CD4-positive, CD25-positive, alpha-beta regulatory T cell (primary cell): ENCODE data around the gene CDK2AP2. TPM values are rescaled to one million over a fixed set of nuclear protein-coding genes. Genes with fewer than 3 reads are reported as not detected.
A peak's percentile ranks its signal among the peaks of the same experiment; 100 is the strongest.
"Not testable (repeated sequence)": the region's sequence is repeated elsewhere in the genome, so short reads cannot be mapped to it uniquely, and the experiment has no call there.

Experiments used
- ATAC-seq, 2 donors: fragments of 150-1000 bp; cut with Tn5 transposase; one replicate each; pipeline ENCODE4 v1.10.0; 2021; ENCODE audit warnings: low read depth in 2 of 2, moderate number of reproducible peaks in 2 of 2, moderate library complexity in 1 of 2
- DNase-seq, 3 donors: peaks; one replicate each; pipeline versions ENCODE4 v3.0.0 to v3.0.0-alpha.2; 2012 to 2022; ENCODE audit warnings: mixed read lengths in 1 of 3
- H3K27ac ChIP-seq: one replicate; pipeline ENCODE4 v1.7.0; 2013; ENCODE audit warnings: mild to moderate bottlenecking, low read length; ENCODE audit not compliant: insufficient read depth, poor library complexity, severe bottlenecking
- H3K27me3 ChIP-seq: one replicate; pipeline ENCODE4 v1.7.0; 2013; ENCODE audit warnings: low read length; ENCODE audit not compliant: control insufficient read depth, insufficient read depth
- H3K36me3 ChIP-seq: one replicate; pipeline ENCODE4 v1.7.0; 2013; ENCODE audit warnings: mild to moderate bottlenecking, low read length, moderate library complexity; ENCODE audit not compliant: control insufficient read depth, insufficient read depth
- H3K4me1 ChIP-seq: 2 replicates; pipeline ENCODE4 v1.7.0; 2013; ENCODE audit warnings: mild to moderate bottlenecking, low read length; ENCODE audit not compliant: insufficient read depth, control insufficient read depth, poor library complexity, severe bottlenecking
- H3K4me3 ChIP-seq: one replicate; pipeline ENCODE4 v1.7.0; 2013; ENCODE audit warnings: low read depth, mild to moderate bottlenecking, low read length, moderate library complexity
- H3K9me3 ChIP-seq, 2 experiments: 1 replicate in 1 of 2; 2 replicates in 1 of 2; pipeline ENCODE4 v1.7.0; 2013; ENCODE audit warnings: low read length in 2 of 2, mild to moderate bottlenecking in 1 of 2, moderate library complexity in 1 of 2; ENCODE audit not compliant: control insufficient read depth in 2 of 2
- H3K27ac Mint-ChIP-seq, 3 donors: one replicate each; pipeline ENCODE4 v1.8.0; 2020 to 2022; ENCODE audit warnings: mild to moderate bottlenecking in 3 of 3, mixed read lengths in 3 of 3, moderate library complexity in 2 of 3
- H3K27me3 Mint-ChIP-seq: one replicate; pipeline ENCODE4 v1.8.0; 2022; ENCODE audit warnings: mild to moderate bottlenecking, mixed read lengths
- H3K36me3 Mint-ChIP-seq: one replicate; pipeline ENCODE4 v1.8.0; 2020; ENCODE audit warnings: mixed read lengths
- H3K4me1 Mint-ChIP-seq, 4 donors: one replicate each; pipeline ENCODE4 v1.8.0; 2020 to 2022; ENCODE audit warnings: mixed read lengths in 4 of 4, mild to moderate bottlenecking in 1 of 4
- H3K4me3 Mint-ChIP-seq, 4 donors: one replicate each; pipeline ENCODE4 v1.8.0; 2020 to 2022; ENCODE audit warnings: mild to moderate bottlenecking in 4 of 4, mixed read lengths in 4 of 4, moderate library complexity in 3 of 4
- H3K9me3 Mint-ChIP-seq, 7 donors: one replicate each; pipeline ENCODE4 v1.8.0; 2020 to 2022; ENCODE audit warnings: mixed read lengths in 7 of 7, mild to moderate bottlenecking in 3 of 7, moderate library complexity in 2 of 7
- polyA plus RNA-seq, 4 donors: library from polyadenylated mRNA; unstranded; fragments of 300-500 nt; fragmentation: Illumina TruSeq; gene quantifications; one replicate each; pipeline ENCODE4 v1.2.3, GENCODE V29; 2021
- total RNA-seq: library from RNA; stranded (reverse); gene quantifications from one replicate; pipeline ENCODE4 v1.2.3, GENCODE V29; 2022

The CDK2AP2 gene
- total and polyA plus RNA-seq, 5 donors from 2014 or later, result 38.5 to 135 (median 122) TPM

- Histone ChIP-seq H3K4me3 (no peak overlapping the region), H3K4me1 (no peaks in the 10 kb centered on the region), H3K27me3 (peaks cover 6% of the 10 kb centered on the region), H3K27ac (no peak overlapping the region), H3K9me3 (no peaks in the 10 kb centered on the region), H3K36me3 (no peaks in the 10 kb centered on the region)
- no peak for DNase-seq
- peaks cover 0 to 3% (median 0%) of the 10 kb centered on the region in 4 donors for H3K4me1 Mint-ChIP-seq
- H3K36me3 Mint-ChIP-seq, result no peaks in the 10 kb centered on the region
- H3K27me3 Mint-ChIP-seq, result peaks cover 19% of the 10 kb centered on the region
- no peaks in the 10 kb centered on the region for H3K9me3 Mint-ChIP-seq
- H3K4me3 Mint-ChIP-seq, result no peak overlapping the region
- H3K27ac Mint-ChIP-seq, result no peak overlapping the region
- ATAC-seq, result no peak
These were observed 10.0 kb upstream of the CDK2AP2 start for GRCh38 chr11:67517784-67518552.

- no peak for ATAC-seq
- H3K36me3 Mint-ChIP-seq, result no peaks in the 10 kb centered on the region
- no peaks in the 10 kb centered on the region for H3K36me3 ChIP-seq
- H3K27ac ChIP-seq, result no peak overlapping the region
- H3K9me3 Mint-ChIP-seq, result no peaks in the 10 kb centered on the region
- no peak overlapping the region for H3K27ac Mint-ChIP-seq
- peaks cover 0 to 3% (median 0%) of the 10 kb centered on the region in 4 donors for H3K4me1 Mint-ChIP-seq
- peaks cover 9% of the 10 kb centered on the region for H3K27me3 ChIP-seq
- H3K4me1 ChIP-seq, result no peaks in the 10 kb centered on the region
- no peak overlapping the region for H3K4me3 ChIP-seq
- no peak overlapping the region for H3K4me3 Mint-ChIP-seq
- DNase-seq, result no peak
- H3K27me3 Mint-ChIP-seq, result peaks cover 19% of the 10 kb centered on the region
- H3K9me3 ChIP-seq, result no peaks in the 10 kb centered on the region
These were observed 8.8 kb upstream of the CDK2AP2 start for GRCh38 chr11:67516806-67517205.

GRCh38 chr11:67514116-67514515, 6.2 kb upstream of the CDK2AP2 start:
- DNase-seq (no peak), ATAC-seq (no peak)
- Histone ChIP-seq H3K4me3 (no peak overlapping the region), H3K9me3 (no peaks in the 10 kb centered on the region), H3K27me3 (peaks cover 14% of the 10 kb centered on the region), H3K27ac (no peak overlapping the region), H3K36me3 (no peaks in the 10 kb centered on the region), H3K4me1 (peaks cover under 1% of the 10 kb centered on the region)
- Mint-ChIP-seq H3K9me3 (no peaks in the 10 kb centered on the region), H3K4me1 (peaks cover 0 to 4% (median 2%) of the 10 kb centered on the region in 4 donors), H3K4me3 (peak overlapping the region in 1 of 4 donors; percentile 42), H3K36me3 (no peaks in the 10 kb centered on the region), H3K27ac (no peak overlapping the region), H3K27me3 (peaks cover 34% of the 10 kb centered on the region)

- H3K27me3 Mint-ChIP-seq, result peaks cover 36% of the 10 kb centered on the region
- H3K9me3 ChIP-seq, H3K36me3 ChIP-seq, H3K36me3 Mint-ChIP-seq, DNase-seq, H3K9me3 Mint-ChIP-seq, H3K27ac ChIP-seq, H3K4me3 ChIP-seq, ATAC-seq: not testable (repeated sequence)
- peak overlapping the region in 1 of 4 donors; percentile 91 for H3K4me3 Mint-ChIP-seq
- H3K4me1 Mint-ChIP-seq, result peaks cover 0 to 19% (median 14%) of the 10 kb centered on the region in 4 donors
- Histone ChIP-seq H3K4me1 (peaks cover 20% of the 10 kb centered on the region), H3K27me3 (peaks cover 14% of the 10 kb centered on the region)
- H3K27ac Mint-ChIP-seq, result peak overlapping the region in 1 of 3 donors; percentile 46
These were observed 3.6 kb upstream of the CDK2AP2 start for GRCh38 chr11:67511558-67511957.

GRCh38 chr11:67510023-67510345, 2.0 kb upstream of the CDK2AP2 start:
- no peaks in the 10 kb centered on the region for H3K9me3 ChIP-seq
- no peak for DNase-seq
- H3K4me3 ChIP-seq, result no peak overlapping the region
- Mint-ChIP-seq H3K27ac (peak overlapping the region in 1 of 3 donors; percentile 94), H3K27me3 (peaks cover 29% of the 10 kb centered on the region), H3K9me3 (no peaks in the 10 kb centered on the region), H3K4me3 (peak overlapping the region in 2 of 4 donors; percentile 7 to 91), H3K36me3 (no peaks in the 10 kb centered on the region), H3K4me1 (peaks cover 7 to 31% (median 23%) of the 10 kb centered on the region in 4 donors)
- peaks cover 14% of the 10 kb centered on the region for H3K27me3 ChIP-seq
- no peak for ATAC-seq
- peaks cover 34% of the 10 kb centered on the region for H3K4me1 ChIP-seq
- H3K27ac ChIP-seq, result no peak overlapping the region
- no peaks in the 10 kb centered on the region for H3K36me3 ChIP-seq

GRCh38 chr11:67508486-67509121, 642 bp upstream of the CDK2AP2 start:
- H3K36me3 ChIP-seq, result no peaks in the 10 kb centered on the region
- peak overlapping the region; percentile 98 for H3K27ac ChIP-seq
- ATAC-seq, result peak; percentile 35 to 44
- Mint-ChIP-seq H3K27ac (peak overlapping the region; percentile 94 to 96 (median 94)), H3K27me3 (peaks cover 27% of the 10 kb centered on the region), H3K9me3 (no peaks in the 10 kb centered on the region), H3K4me3 (peak overlapping the region; percentile 90 to 96 (median 91)), H3K36me3 (no peaks in the 10 kb centered on the region), H3K4me1 (peaks cover 7 to 34% (median 22%) of the 10 kb centered on the region in 4 donors)
- DNase-seq, result peak; percentile 97 to 99 (median 98)
- H3K9me3 ChIP-seq, result no peaks in the 10 kb centered on the region
- peaks cover 9% of the 10 kb centered on the region for H3K27me3 ChIP-seq
- H3K4me1 ChIP-seq, result peaks cover 39% of the 10 kb centered on the region
- H3K4me3 ChIP-seq, result peak overlapping the region; percentile 66

- peak overlapping the region; percentile 52 for H3K4me3 ChIP-seq
- no peaks in the 10 kb centered on the region for H3K9me3 Mint-ChIP-seq
- H3K4me1 Mint-ChIP-seq, result peaks cover 7 to 45% (median 29%) of the 10 kb centered on the region in 4 donors
These were observed 609 bp downstream of the CDK2AP2 start for GRCh38 chr11:67507242-67507863.

More at GRCh38 chr11:67507242-67507863, 609 bp downstream of the CDK2AP2 start:
- H3K4me1 ChIP-seq, result peaks cover 49% of the 10 kb centered on the region
- peak in 1 of 3 donors; percentile 18 for DNase-seq
- H3K27me3 ChIP-seq, result peaks cover 9% of the 10 kb centered on the region
- peaks cover 23% of the 10 kb centered on the region for H3K27me3 Mint-ChIP-seq
- H3K9me3 ChIP-seq, result no peaks in the 10 kb centered on the region
- ATAC-seq, result no peak
- peak overlapping the region; percentile 86 to 96 (median 94) for H3K27ac Mint-ChIP-seq
- H3K4me3 Mint-ChIP-seq, result peak overlapping the region; percentile 90 to 96 (median 91)
- peak overlapping the region; percentile 98 for H3K27ac ChIP-seq
- peaks cover 3% of the 10 kb centered on the region for H3K36me3 ChIP-seq
- H3K36me3 Mint-ChIP-seq, result no peaks in the 10 kb centered on the region
